Measurements from ENCODE around the gene ERRFI1. TPM values are rescaled to one million over a fixed set of nuclear protein-coding genes. Genes with fewer than 3 reads are reported as not detected.

ERRFI1 gene
- total RNA-seq, 2 experiments from 2014 or later: not detected

DNA sequence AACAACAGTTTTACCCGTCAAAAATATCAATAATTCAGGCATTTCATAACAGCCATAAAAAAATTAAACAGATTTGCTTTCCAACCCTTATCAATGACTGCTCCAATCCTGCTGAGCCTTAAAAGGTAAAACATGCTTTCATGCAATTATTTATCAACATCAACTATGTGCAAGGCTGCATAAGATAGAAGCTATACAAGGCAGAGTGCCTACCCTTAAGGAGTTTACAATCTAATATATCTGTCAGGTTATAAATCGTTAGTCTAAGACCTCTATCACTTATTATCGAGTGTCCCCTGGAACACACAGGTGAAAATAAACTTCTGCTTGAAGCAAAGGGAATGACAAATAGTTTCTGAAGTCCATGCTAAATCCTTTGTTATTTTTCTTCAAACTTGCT is 1.8 kb downstream of the ERRFI1 start:
- Histone ChIP-seq H3K36me3 (ENCODE audit: insufficient read depth, low read length) (no peaks in the 10 kb centered on the region), H3K4me2 (ENCODE audit: low read length) (no peak overlapping the region), H3K4me3 (ENCODE audit: low read depth, low read length, poor library complexity, severe bottlenecking) (no peak overlapping the region), H3K79me2 (ENCODE audit: insufficient read depth, low read depth, low read length) (no peaks in the 10 kb centered on the region), H3K27ac (ENCODE audit: low read depth, low read length, poor library complexity, severe bottlenecking) (no peak overlapping the region), H3K9me3 (ENCODE audit: low read length) (no peaks in the 10 kb centered on the region), H3K4me1 (ENCODE audit: insufficient read depth, low read length, poor library complexity, severe bottlenecking) (no peaks in the 10 kb centered on the region), H2AFZ (ENCODE audit: low read length) (no peak overlapping the region), H3K9me2 (ENCODE audit: insufficient read depth, low read length) (no peaks in the 10 kb centered on the region), H4K20me1 (ENCODE audit: insufficient read depth, low read length) (no peaks in the 10 kb centered on the region)
- ChIA-PET CTCF (ENCODE audit: unreplicated experiment) (no interaction called here), POLR2A (no interaction called here)
- TF ChIP-seq, protein P1, sequence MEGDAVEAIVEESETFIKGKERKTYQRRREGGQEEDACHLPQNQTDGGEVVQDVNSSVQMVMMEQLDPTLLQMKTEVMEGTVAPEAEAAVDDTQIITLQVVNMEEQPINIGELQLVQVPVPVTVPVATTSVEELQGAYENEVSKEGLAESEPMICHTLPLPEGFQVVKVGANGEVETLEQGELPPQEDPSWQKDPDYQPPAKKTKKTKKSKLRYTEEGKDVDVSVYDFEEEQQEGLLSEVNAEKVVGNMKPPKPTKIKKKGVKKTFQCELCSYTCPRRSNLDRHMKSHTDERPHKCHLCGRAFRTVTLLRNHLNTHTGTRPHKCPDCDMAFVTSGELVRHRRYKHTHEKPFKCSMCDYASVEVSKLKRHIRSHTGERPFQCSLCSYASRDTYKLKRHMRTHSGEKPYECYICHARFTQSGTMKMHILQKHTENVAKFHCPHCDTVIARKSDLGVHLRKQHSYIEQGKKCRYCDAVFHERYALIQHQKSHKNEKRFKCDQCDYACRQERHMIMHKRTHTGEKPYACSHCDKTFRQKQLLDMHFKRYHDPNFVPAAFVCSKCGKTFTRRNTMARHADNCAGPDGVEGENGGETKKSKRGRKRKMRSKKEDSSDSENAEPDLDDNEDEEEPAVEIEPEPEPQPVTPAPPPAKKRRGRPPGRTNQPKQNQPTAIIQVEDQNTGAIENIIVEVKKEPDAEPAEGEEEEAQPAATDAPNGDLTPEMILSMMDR (conservative IDR thresholded peaks at IDR 0.05; ENCODE audit: low read length): no peak
- TF ChIP-seq EZH2phosphoT487 (IDR thresholded peaks at IDR 0.05; ENCODE audit: borderline replicate concordance, low read depth, low read length): no peak
- DNase-seq (ENCODE audit: low spot score): no peak
- intact Hi-C loops (cut with micrococcal nuclease; ENCODE audit: unreplicated experiment): no loop called here
- no TSS peak for BruUV-seq (replicated peaks)

DNA sequence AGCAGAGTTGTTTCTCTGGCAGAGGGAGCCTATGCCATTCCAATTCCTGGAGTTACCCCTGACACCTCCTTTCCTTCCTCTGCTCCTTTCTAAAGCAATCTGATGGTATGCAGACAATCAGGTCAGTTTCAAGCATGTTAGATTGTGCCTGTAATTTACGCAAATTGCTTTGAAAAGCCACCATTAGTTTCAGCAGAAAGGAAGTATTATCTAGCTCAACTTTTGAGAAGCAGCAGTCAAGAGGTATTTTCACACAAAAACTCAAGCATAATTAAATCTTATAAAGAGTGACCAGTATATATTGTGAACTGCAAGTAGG is 2.2 kb downstream of the ERRFI1 start:
- Histone ChIP-seq H3K4me2 (ENCODE audit: low read length) (no peak overlapping the region), H2AFZ (ENCODE audit: low read length) (no peak overlapping the region), H3K4me1 (ENCODE audit: insufficient read depth, low read length, poor library complexity, severe bottlenecking) (no peaks in the 10 kb centered on the region), H3K79me2 (ENCODE audit: insufficient read depth, low read depth, low read length) (no peaks in the 10 kb centered on the region), H3K27ac (ENCODE audit: low read depth, low read length, poor library complexity, severe bottlenecking) (no peak overlapping the region), H4K20me1 (ENCODE audit: insufficient read depth, low read length) (no peaks in the 10 kb centered on the region), H3K36me3 (ENCODE audit: insufficient read depth, low read length) (no peaks in the 10 kb centered on the region), H3K9me3 (ENCODE audit: low read length) (no peaks in the 10 kb centered on the region), H3K9me2 (ENCODE audit: insufficient read depth, low read length) (no peaks in the 10 kb centered on the region), H3K4me3 (ENCODE audit: low read depth, low read length, poor library complexity, severe bottlenecking) (no peak overlapping the region)
- ChIA-PET CTCF (ENCODE audit: unreplicated experiment) (no interaction called here), POLR2A (no interaction called here)
- no TSS peak for BruUV-seq (replicated peaks)
- no peak for DNase-seq (ENCODE audit: low spot score)
- intact Hi-C loops (cut with micrococcal nuclease; ENCODE audit: unreplicated experiment): no loop called here
- TF ChIP-seq, protein P1 (conservative IDR thresholded peaks at IDR 0.05; ENCODE audit: low read length): no peak
- no peak for TF ChIP-seq EZH2phosphoT487 (IDR thresholded peaks at IDR 0.05; ENCODE audit: borderline replicate concordance, low read depth, low read length)

DNA sequence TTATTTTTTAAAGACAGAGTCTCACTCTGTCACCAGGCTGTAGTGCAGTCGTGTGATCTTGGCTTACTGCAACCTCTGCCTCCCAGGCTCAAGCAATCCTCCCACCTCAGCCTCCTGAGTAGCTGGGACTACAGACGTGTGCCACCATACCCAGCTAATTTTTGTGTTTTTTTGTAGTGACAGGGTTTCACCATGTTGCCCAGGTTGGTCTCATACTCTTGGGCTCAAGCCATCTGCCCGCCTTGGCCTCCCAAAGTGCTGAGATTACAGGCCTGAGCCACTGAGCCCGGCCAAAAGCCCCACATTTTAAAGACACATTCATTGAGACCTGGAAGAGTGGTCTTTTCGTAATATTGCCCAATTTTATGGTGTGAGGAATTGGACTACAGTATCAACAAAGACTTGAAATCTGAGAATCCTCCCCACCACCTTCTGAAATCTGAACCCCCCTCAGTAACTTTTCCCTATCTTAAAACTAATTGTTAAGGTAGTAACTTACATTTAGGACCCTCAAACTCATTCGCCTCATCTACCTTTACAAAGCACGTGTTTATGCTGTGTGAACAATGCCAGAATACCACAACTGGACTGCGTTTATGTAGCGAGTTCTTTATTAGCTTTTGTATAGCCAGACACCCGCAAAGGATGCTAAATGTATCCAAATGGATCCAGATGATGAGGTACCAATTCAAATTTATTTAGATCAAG is 2.7 kb downstream of the ERRFI1 start:
- no peak for TF ChIP-seq EZH2phosphoT487 (IDR thresholded peaks at IDR 0.05; ENCODE audit: borderline replicate concordance, low read depth, low read length)
- TF ChIP-seq, protein P1 (conservative IDR thresholded peaks at IDR 0.05; ENCODE audit: low read length): no peak
- Histone ChIP-seq H3K9me2 (ENCODE audit: insufficient read depth, low read length) (no peaks in the 10 kb centered on the region), H3K79me2 (ENCODE audit: insufficient read depth, low read depth, low read length) (no peaks in the 10 kb centered on the region), H2AFZ (ENCODE audit: low read length) (no peak overlapping the region), H3K9me3 (ENCODE audit: low read length) (no peaks in the 10 kb centered on the region), H3K36me3 (ENCODE audit: insufficient read depth, low read length) (no peaks in the 10 kb centered on the region), H3K4me1 (ENCODE audit: insufficient read depth, low read length, poor library complexity, severe bottlenecking) (no peaks in the 10 kb centered on the region), H4K20me1 (ENCODE audit: insufficient read depth, low read length) (no peaks in the 10 kb centered on the region), H3K27ac (ENCODE audit: low read depth, low read length, poor library complexity, severe bottlenecking) (no peak overlapping the region), H3K4me2 (ENCODE audit: low read length) (no peak overlapping the region), H3K4me3 (ENCODE audit: low read depth, low read length, poor library complexity, severe bottlenecking) (no peak overlapping the region)
- POLR2A ChIA-PET: no interaction called here
- CTCF ChIA-PET (ENCODE audit: unreplicated experiment): no interaction called here
- BruUV-seq (replicated peaks): no TSS peak
- intact Hi-C loops (cut with micrococcal nuclease; ENCODE audit: unreplicated experiment): no loop called here
- no peak for DNase-seq (ENCODE audit: low spot score)
